ENCODE measurements around the gene AGAP1. TPM values are rescaled to one million over a fixed set of nuclear protein-coding genes. Genes with fewer than 3 reads are reported as not detected.

AGAP1 gene
- total and polyA plus RNA-seq, 8 donors: 5.0 to 27.6 (median 17.4) TPM

- ATAC-seq: no peak
- Histone ChIP-seq H3K4me1 (no peaks in the 10 kb centered on the region), H3K27me3 (no peaks in the 10 kb centered on the region), H3K36me3 (no peaks in the 10 kb centered on the region), H3K9me3 (no peaks in the 10 kb centered on the region), H3K4me3 (no peak overlapping the region), H3K27ac (no peak overlapping the region)
- intact Hi-C loops (cut with DNase I): no loop called here
- FAIRE-seq: no peak
- DNase-seq: no peak
- 97 to 98% methylated on average over 4 of the region's 4 CpGs for WGBS, 2 donors
- TF ChIP-seq, protein P1, sequence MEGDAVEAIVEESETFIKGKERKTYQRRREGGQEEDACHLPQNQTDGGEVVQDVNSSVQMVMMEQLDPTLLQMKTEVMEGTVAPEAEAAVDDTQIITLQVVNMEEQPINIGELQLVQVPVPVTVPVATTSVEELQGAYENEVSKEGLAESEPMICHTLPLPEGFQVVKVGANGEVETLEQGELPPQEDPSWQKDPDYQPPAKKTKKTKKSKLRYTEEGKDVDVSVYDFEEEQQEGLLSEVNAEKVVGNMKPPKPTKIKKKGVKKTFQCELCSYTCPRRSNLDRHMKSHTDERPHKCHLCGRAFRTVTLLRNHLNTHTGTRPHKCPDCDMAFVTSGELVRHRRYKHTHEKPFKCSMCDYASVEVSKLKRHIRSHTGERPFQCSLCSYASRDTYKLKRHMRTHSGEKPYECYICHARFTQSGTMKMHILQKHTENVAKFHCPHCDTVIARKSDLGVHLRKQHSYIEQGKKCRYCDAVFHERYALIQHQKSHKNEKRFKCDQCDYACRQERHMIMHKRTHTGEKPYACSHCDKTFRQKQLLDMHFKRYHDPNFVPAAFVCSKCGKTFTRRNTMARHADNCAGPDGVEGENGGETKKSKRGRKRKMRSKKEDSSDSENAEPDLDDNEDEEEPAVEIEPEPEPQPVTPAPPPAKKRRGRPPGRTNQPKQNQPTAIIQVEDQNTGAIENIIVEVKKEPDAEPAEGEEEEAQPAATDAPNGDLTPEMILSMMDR (IDR thresholded peaks at IDR 0.05): no peak
Observed at GRCh38 chr2:235866373-235866772, 372.5 kb downstream of the AGAP1 start.

GRCh38 chr2:235868224-235868623 lies 374.4 kb downstream of the AGAP1 start:
- ATAC-seq (no peak), FAIRE-seq (no peak), DNase-seq (no peak)
- Histone ChIP-seq H3K4me1 (no peaks in the 10 kb centered on the region), H3K27ac (no peak overlapping the region), H3K9me3 (no peaks in the 10 kb centered on the region), H3K36me3 (no peaks in the 10 kb centered on the region), H3K27me3 (no peaks in the 10 kb centered on the region), H3K4me3 (no peak overlapping the region)
- intact Hi-C loops (cut with DNase I): no loop called here
- WGBS, 2 donors: 91 to 92% methylated on average over 16 of the region's 16 CpGs
- TF ChIP-seq, protein P1 (IDR thresholded peaks at IDR 0.05): no peak

GRCh38 chr2:235868645-235869044 lies 374.8 kb downstream of the AGAP1 start:
- H3K36me3 ChIP-seq: no peaks in the 10 kb centered on the region
- H3K4me1 ChIP-seq: no peaks in the 10 kb centered on the region
- TF ChIP-seq, protein P1 (IDR thresholded peaks at IDR 0.05): no peak
- ATAC-seq (no peak), FAIRE-seq (no peak), DNase-seq (no peak)
- WGBS, 2 donors: 89 to 91% methylated on average over 2 of the region's 2 CpGs
- H3K9me3 ChIP-seq: no peaks in the 10 kb centered on the region
- H3K27me3 ChIP-seq: no peaks in the 10 kb centered on the region
- no peak overlapping the region for H3K27ac ChIP-seq
- H3K4me3 ChIP-seq: no peak overlapping the region
- intact Hi-C loops (cut with DNase I): no loop called here

GRCh38 chr2:235870515-235870914 lies 376.7 kb downstream of the AGAP1 start:
- DNase-seq (no peak), FAIRE-seq (no peak), ATAC-seq (no peak)
- H3K27ac ChIP-seq: no peak overlapping the region
- H3K27me3 ChIP-seq: no peaks in the 10 kb centered on the region
- TF ChIP-seq, protein P1 (IDR thresholded peaks at IDR 0.05): no peak
- WGBS, 2 donors: 91 to 99% methylated on average over 1 of the region's 1 CpG
- H3K9me3 ChIP-seq: no peaks in the 10 kb centered on the region
- H3K4me1 ChIP-seq: no peaks in the 10 kb centered on the region
- no peak overlapping the region for H3K4me3 ChIP-seq
- no peaks in the 10 kb centered on the region for H3K36me3 ChIP-seq
- intact Hi-C loops (cut with DNase I): no loop called here

DNA sequence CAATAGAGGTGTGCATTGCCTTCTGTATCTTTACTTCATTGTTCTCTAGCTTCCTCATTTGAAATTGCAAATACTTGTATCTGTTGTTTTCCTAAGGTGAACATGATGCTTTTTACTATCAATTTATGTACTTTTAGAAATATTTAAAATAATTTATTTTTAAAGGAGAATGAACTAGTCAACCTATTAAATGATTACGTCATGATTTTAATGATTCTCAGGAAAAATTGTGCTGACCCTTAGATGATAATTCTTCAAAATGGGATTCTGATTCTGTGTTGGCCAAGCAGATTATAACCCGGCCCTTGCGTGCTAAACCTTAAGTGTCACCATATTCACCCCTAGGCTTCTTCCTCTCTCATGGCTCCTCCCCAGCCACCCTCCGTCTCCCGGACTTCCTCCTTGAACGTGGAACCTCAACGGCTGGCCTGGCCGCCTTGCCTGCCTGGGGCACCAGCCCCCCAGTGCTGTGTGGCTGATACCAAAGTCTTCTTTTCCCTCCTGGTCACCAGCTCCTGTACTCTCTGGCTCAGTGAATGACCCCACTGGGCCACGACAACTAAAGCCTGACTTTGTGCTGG lies 382.3 kb downstream of the AGAP1 start:
- no peaks in the 10 kb centered on the region for H3K4me1 ChIP-seq
- WGBS, 2 donors: 95 to 96% methylated on average over 9 of the region's 9 CpGs
- H3K36me3 ChIP-seq: no peaks in the 10 kb centered on the region
- ATAC-seq: no peak
- TF ChIP-seq, protein P1 (IDR thresholded peaks at IDR 0.05): no peak
- FAIRE-seq: no peak
- H3K27ac ChIP-seq: no peak overlapping the region
- intact Hi-C loops (cut with DNase I): no loop called here
- DNase-seq: no peak
- no peaks in the 10 kb centered on the region for H3K9me3 ChIP-seq
- no peak overlapping the region for H3K4me3 ChIP-seq
- H3K27me3 ChIP-seq: no peaks in the 10 kb centered on the region
